Astrocyte of the cerebellum (primary cell): ENCODE measurements around the gene TMEM140.

ENCODE experiments used
- DNase-seq: peaks from one replicate; pipeline ENCODE4 v3.0.0-alpha.2; 2011; ENCODE audit warnings: low read depth
- H3K4me3 ChIP-seq: 2 replicates; pipeline ENCODE4 v1.5.1; 2011; ENCODE audit warnings: mild to moderate bottlenecking, low read depth, low read length, moderate library complexity
- CTCF ChIP-seq: IDR thresholded peaks from 2 replicates; pipeline ENCODE4 v1.5.1; 2012; ENCODE audit warnings: low read length, low read depth, moderate library complexity, mild to moderate bottlenecking; ENCODE audit errors: missing control alignments
- in situ Hi-C: cut with HindIII; loops from 2 replicates; pipeline ENCODE4 v1.10.0; 2017; ENCODE audit warnings: low sequenced_read_pairs

Gene TMEM140

DNA sequence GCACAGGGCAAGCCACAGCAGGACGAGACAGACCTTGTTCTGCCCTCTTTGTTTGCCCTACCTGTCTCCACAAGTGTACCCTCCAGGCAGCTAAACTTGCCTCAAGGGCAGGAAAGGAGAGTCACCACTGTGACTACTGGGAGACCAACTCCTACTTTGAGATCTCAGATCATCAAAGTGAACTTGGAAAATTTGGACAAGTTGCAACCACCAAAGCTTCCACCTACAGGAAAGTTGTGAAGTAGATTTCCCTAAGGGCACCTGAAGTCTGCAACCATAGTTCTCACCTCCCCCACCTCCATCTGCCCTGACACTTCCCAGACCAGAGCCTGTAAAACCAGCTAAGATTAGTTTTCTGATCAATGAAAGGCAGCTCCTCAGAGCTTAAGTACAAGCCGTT, 66.0 kb downstream of the TMEM140 start:
- no peak for TF ChIP-seq CTCF
- H3K4me3 ChIP-seq = no peak overlapping the region
- in situ Hi-C loops = no loop called here
- no peak for DNase-seq

DNA sequence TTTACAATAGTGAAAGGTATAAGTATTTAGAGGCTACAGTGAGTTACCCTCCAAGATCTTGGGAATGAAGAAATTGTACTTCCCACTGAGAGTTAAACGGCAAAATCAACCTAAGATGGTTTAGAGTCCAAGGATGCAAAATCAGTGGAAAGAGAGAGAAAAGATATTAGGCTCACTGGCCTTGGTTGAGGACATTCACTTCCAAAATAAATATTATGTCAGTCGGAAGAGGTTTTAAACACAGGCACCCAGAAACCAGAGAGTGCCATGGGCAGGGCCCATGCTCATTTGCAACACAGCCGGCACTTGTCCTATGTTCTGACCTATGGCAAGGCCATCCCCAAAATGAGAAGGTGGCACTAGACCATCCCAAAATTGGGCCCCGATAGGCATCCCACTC, 67.3 kb downstream of the TMEM140 start:
- in situ Hi-C loops = no loop called here
- no peak overlapping the region for H3K4me3 ChIP-seq
- no peak for DNase-seq
- no peak for TF ChIP-seq CTCF

GRCh38 chr7:135215698-135216097, 67.8 kb downstream of the TMEM140 start:
- DNase-seq = no peak
- H3K4me3 ChIP-seq = no peak overlapping the region
- no peak for TF ChIP-seq CTCF
- in situ Hi-C loops = no loop called here
